M059J (cell line): ENCODE measurements around the gene KLC1. TPM values are rescaled to one million over a fixed set of nuclear protein-coding genes. Genes with fewer than 3 reads are reported as not detected.

Experiments used
- DNase-seq: peaks from one replicate; pipeline ENCODE4 v3.0.0-alpha.2; 2012; ENCODE audit warnings: low read depth
- total RNA-seq: library from RNA; depleted of rRNA; stranded (reverse); fragments of >200 nt; shearing (Covaris generic); gene quantifications from 2 replicates; pipeline ENCODE4 v1.2.3, GENCODE V29; 2014

KLC1 gene
- total RNA-seq, 1 experiment from 2014 or later, result 101 TPM

- DNase-seq, result no peak
Measured at GRCh38 chr14:103704708-103705107, 75.7 kb downstream of the KLC1 start.

- DNase-seq, result no peak
Measured at GRCh38 chr14:103705118-103705503, 76.1 kb downstream of the KLC1 start.

- DNase-seq, result no peak
Measured at GRCh38 chr14:103705504-103706284, 76.7 kb downstream of the KLC1 start.

- no peak for DNase-seq
Measured at GRCh38 chr14:103706551-103707328, 77.7 kb downstream of the KLC1 start.

GRCh38 chr14:103707329-103708263 lies 78.6 kb downstream of the KLC1 start:
- DNase-seq, result peak; percentile 17

- DNase-seq, result no peak
Measured at GRCh38 chr14:103708750-103709187, 79.8 kb downstream of the KLC1 start.

GRCh38 chr14:103709814-103710213 lies 80.8 kb downstream of the KLC1 start:
- DNase-seq, result no peak

GRCh38 chr14:103710771-103711377 lies 81.9 kb downstream of the KLC1 start:
- DNase-seq, result no peak

- peak; percentile 44 for DNase-seq
Measured at GRCh38 chr14:103711516-103712431, 82.8 kb downstream of the KLC1 start.

GRCh38 chr14:103712633-103713247 lies 83.7 kb downstream of the KLC1 start:
- no peak for DNase-seq

GRCh38 chr14:103713304-103714062 lies 84.5 kb downstream of the KLC1 start:
- no peak for DNase-seq

- DNase-seq, result no peak
Measured at GRCh38 chr14:103714063-103714724, 85.2 kb downstream of the KLC1 start.

- DNase-seq, result peak; percentile 97
Measured at GRCh38 chr14:103715052-103716000, 86.3 kb downstream of the KLC1 start, which contains the start of the genes XRCC3 and ZFYVE21. Gene XRCC3, minus strand, starts transcription at chr14:103715451. Its CDS starts 4,364 bp downstream, at chr14:103711087. Gene ZFYVE21, plus strand, starts transcription at chr14:103715810. Its CDS starts 32 bp downstream, at chr14:103715842.

- peak; percentile 15 for DNase-seq
Measured at GRCh38 chr14:103716091-103716801, 87.2 kb downstream of the KLC1 start.

- DNase-seq, result no peak
Measured at GRCh38 chr14:103716899-103717411, 87.9 kb downstream of the KLC1 start.

- no peak for DNase-seq
Measured at GRCh38 chr14:103718572-103718971, 89.6 kb downstream of the KLC1 start.
